Stimulated activated naive B cell treated with anti-CD40 and anti-IgM and Interleukin-4, amounts not matched to agents 10 μg/mL and 1 μg/mL and 100 μg/mL, for 72 hours (primary cell): ENCODE data around the gene CERK.
"Not testable (repeated sequence)": the region's sequence is repeated elsewhere in the genome, so short reads cannot be mapped to it uniquely, and the experiment has no call there.

Source experiments
- ATAC-seq, 2 donors: fragments of 150-1000 bp; cut with Tn5 transposase; replicated peaks; 2 replicates each; pipeline ENCODE4 v1.10.0; 2021; ENCODE audit warnings: moderate library complexity in 1 of 2
- DNase-seq: peaks from one replicate; pipeline ENCODE4 v3.0.0; 2021
- H3K27ac Mint-ChIP-seq: one replicate; pipeline ENCODE4 v1.8.0; 2022; ENCODE audit warnings: mild to moderate bottlenecking, mixed read lengths
- H3K27me3 Mint-ChIP-seq, 2 donors: one replicate each; pipeline ENCODE4 v1.8.0; 2022; ENCODE audit warnings: mixed read lengths in 2 of 2
- H3K36me3 Mint-ChIP-seq, 2 donors: one replicate each; pipeline ENCODE4 v1.8.0; 2022; ENCODE audit warnings: mixed read lengths in 2 of 2, mild to moderate bottlenecking in 1 of 2
- H3K4me1 Mint-ChIP-seq, 2 donors: one replicate each; pipeline ENCODE4 v1.8.0; 2022; ENCODE audit warnings: mixed read lengths in 2 of 2, mild to moderate bottlenecking in 1 of 2
- H3K4me3 Mint-ChIP-seq, 2 donors: one replicate each; pipeline ENCODE4 v1.8.0; 2022; ENCODE audit warnings: mild to moderate bottlenecking in 2 of 2, mixed read lengths in 2 of 2, moderate library complexity in 1 of 2
- H3K9me3 Mint-ChIP-seq, 2 donors: one replicate each; pipeline ENCODE4 v1.8.0; 2022; ENCODE audit warnings: mixed read lengths in 2 of 2, mild to moderate bottlenecking in 1 of 2

CERK gene

GRCh38 chr22:46737105-46737975, 712 bp downstream of the CERK start:
- DNase-seq, result peak; percentile 30
- Mint-ChIP-seq H3K9me3 (no peaks in the 10 kb centered on the region), H3K27ac (peak overlapping the region; percentile 90), H3K36me3 (peaks cover 0 to 3% of the 10 kb centered on the region in 2 donors), H3K4me1 (peaks cover 36 to 63% of the 10 kb centered on the region in 2 donors), H3K4me3 (peak overlapping the region; percentile 88 to 96), H3K27me3 (no peaks in the 10 kb centered on the region)
- ATAC-seq, result peak; percentile 34 to 53

GRCh38 chr22:46736705-46737104, 1.3 kb downstream of the CERK start:
- H3K27ac Mint-ChIP-seq, result peak overlapping the region; percentile 56
- peaks cover 2 to 6% of the 10 kb centered on the region in 2 donors for H3K36me3 Mint-ChIP-seq
- peak overlapping the region; percentile 88 to 96 for H3K4me3 Mint-ChIP-seq
- H3K4me1 Mint-ChIP-seq, result peaks cover 37 to 69% of the 10 kb centered on the region in 2 donors
- DNase-seq (no peak), ATAC-seq (no peak)
- no peaks in the 10 kb centered on the region for H3K9me3 Mint-ChIP-seq
- no peaks in the 10 kb centered on the region for H3K27me3 Mint-ChIP-seq

GRCh38 chr22:46735747-46736608, 2.1 kb downstream of the CERK start:
- Mint-ChIP-seq H3K36me3 (peaks cover 6 to 11% of the 10 kb centered on the region in 2 donors), H3K9me3 (no peaks in the 10 kb centered on the region), H3K4me3 (peak overlapping the region; percentile 88 to 96), H3K4me1 (peaks cover 42 to 74% of the 10 kb centered on the region in 2 donors), H3K27me3 (no peaks in the 10 kb centered on the region), H3K27ac (no peak overlapping the region)
- DNase-seq, result no peak
- no peak for ATAC-seq

GRCh38 chr22:46734830-46735453, 3.1 kb downstream of the CERK start:
- DNase-seq (peak; percentile 57), ATAC-seq (peak; percentile 61 to 78)
- H3K4me1 Mint-ChIP-seq, result peaks cover 42 to 74% of the 10 kb centered on the region in 2 donors
- no peaks in the 10 kb centered on the region for H3K9me3 Mint-ChIP-seq
- H3K27me3 Mint-ChIP-seq, result no peaks in the 10 kb centered on the region
- H3K4me3 Mint-ChIP-seq, result peak overlapping the region; percentile 58 to 73
- peak overlapping the region; percentile 84 for H3K27ac Mint-ChIP-seq
- H3K36me3 Mint-ChIP-seq, result peaks cover 6 to 16% of the 10 kb centered on the region in 2 donors

GRCh38 chr22:46734213-46734722, 3.8 kb downstream of the CERK start:
- H3K36me3 Mint-ChIP-seq, result peaks cover 6 to 16% of the 10 kb centered on the region in 2 donors
- not testable (repeated sequence) for H3K27ac Mint-ChIP-seq, DNase-seq, ATAC-seq, H3K4me3 Mint-ChIP-seq, H3K9me3 Mint-ChIP-seq, H3K27me3 Mint-ChIP-seq
- peaks cover 44 to 71% of the 10 kb centered on the region in 2 donors for H3K4me1 Mint-ChIP-seq

GRCh38 chr22:46732513-46732912, 5.5 kb downstream of the CERK start:
- H3K36me3 Mint-ChIP-seq, result peaks cover 11 to 22% of the 10 kb centered on the region in 2 donors
- H3K27me3 Mint-ChIP-seq, result no peaks in the 10 kb centered on the region
- no peaks in the 10 kb centered on the region for H3K9me3 Mint-ChIP-seq
- peaks cover 44 to 73% of the 10 kb centered on the region in 2 donors for H3K4me1 Mint-ChIP-seq
- no peak overlapping the region for H3K27ac Mint-ChIP-seq
- DNase-seq, result no peak
- no peak overlapping the region for H3K4me3 Mint-ChIP-seq
- ATAC-seq, result no peak

GRCh38 chr22:46732041-46732379, 6.0 kb downstream of the CERK start:
- no peaks in the 10 kb centered on the region for H3K9me3 Mint-ChIP-seq
- peaks cover 44 to 73% of the 10 kb centered on the region in 2 donors for H3K4me1 Mint-ChIP-seq
- no peak overlapping the region for H3K4me3 Mint-ChIP-seq
- DNase-seq (no peak), ATAC-seq (no peak)
- no peaks in the 10 kb centered on the region for H3K27me3 Mint-ChIP-seq
- H3K27ac Mint-ChIP-seq, result no peak overlapping the region
- peaks cover 12 to 19% of the 10 kb centered on the region in 2 donors for H3K36me3 Mint-ChIP-seq

- no peak overlapping the region for H3K4me3 Mint-ChIP-seq
- H3K27ac Mint-ChIP-seq, result no peak overlapping the region
- peaks cover 40 to 72% of the 10 kb centered on the region in 2 donors for H3K4me1 Mint-ChIP-seq
These were observed 6.6 kb downstream of the CERK start for GRCh38 chr22:46731246-46732040.

GRCh38 chr22:46730568-46731245, 7.3 kb downstream of the CERK start:
- Mint-ChIP-seq H3K4me3 (no peak overlapping the region), H3K27ac (no peak overlapping the region), H3K4me1 (peaks cover 34 to 65% of the 10 kb centered on the region in 2 donors), H3K36me3 (peaks cover 12 to 19% of the 10 kb centered on the region in 2 donors), H3K27me3 (no peaks in the 10 kb centered on the region), H3K9me3 (no peaks in the 10 kb centered on the region)
- DNase-seq, result no peak
- ATAC-seq, result no peak

More at GRCh38 chr22:46731246-46732040, 6.6 kb downstream of the CERK start:
- ATAC-seq (no peak), DNase-seq (no peak)
- no peaks in the 10 kb centered on the region for H3K9me3 Mint-ChIP-seq
- H3K27me3 Mint-ChIP-seq, result no peaks in the 10 kb centered on the region
- peaks cover 12 to 19% of the 10 kb centered on the region in 2 donors for H3K36me3 Mint-ChIP-seq

GRCh38 chr22:46728470-46728869, 9.6 kb downstream of the CERK start:
- ATAC-seq (no peak), DNase-seq (no peak)
- Mint-ChIP-seq H3K4me1 (peaks cover 25 to 51% of the 10 kb centered on the region in 2 donors), H3K27ac (peak overlapping the region; percentile 20), H3K9me3 (no peaks in the 10 kb centered on the region), H3K4me3 (no peak overlapping the region), H3K27me3 (no peaks in the 10 kb centered on the region), H3K36me3 (peaks cover 17 to 27% of the 10 kb centered on the region in 2 donors)

GRCh38 chr22:46727813-46728364, 10.2 kb downstream of the CERK start:
- peak overlapping the region; percentile 51 for H3K27ac Mint-ChIP-seq
- peaks cover 25 to 51% of the 10 kb centered on the region in 2 donors for H3K4me1 Mint-ChIP-seq

GRCh38 chr22:46726986-46727317, 11.1 kb downstream of the CERK start:
- Mint-ChIP-seq H3K27me3 (no peaks in the 10 kb centered on the region), H3K4me1 (peaks cover 25 to 47% of the 10 kb centered on the region in 2 donors), H3K36me3 (peaks cover 17 to 33% of the 10 kb centered on the region in 2 donors), H3K4me3 (no peak overlapping the region), H3K9me3 (no peaks in the 10 kb centered on the region), H3K27ac (no peak overlapping the region)
- peak; percentile 12 to 34 for ATAC-seq
- no peak for DNase-seq

More at GRCh38 chr22:46727813-46728364, 10.2 kb downstream of the CERK start:
- Mint-ChIP-seq H3K4me3 (no peak overlapping the region), H3K36me3 (peaks cover 17 to 29% of the 10 kb centered on the region in 2 donors), H3K9me3 (no peaks in the 10 kb centered on the region), H3K27me3 (no peaks in the 10 kb centered on the region)
- DNase-seq (no peak), ATAC-seq (no peak)
